IPS-20b (cell line): Measurements from ENCODE around the gene FBXW11.

Experiments used
- H3K27ac ChIP-seq: one replicate; pipeline ENCODE4 v1.5.1; 2013; ENCODE audit warnings: low read length
- H3K27me3 ChIP-seq: 2 replicates; pipeline ENCODE4 v1.6.1; 2013; ENCODE audit warnings: mild to moderate bottlenecking, low read length, inconsistent platforms; ENCODE audit not compliant: insufficient read depth
- H3K36me3 ChIP-seq: 2 replicates; pipeline ENCODE4 v1.6.1; 2013; ENCODE audit warnings: low read depth, mild to moderate bottlenecking, inconsistent platforms, low read length, moderate library complexity; ENCODE audit not compliant: insufficient read depth
- H3K4me1 ChIP-seq: 2 replicates; pipeline ENCODE4 v1.6.1; 2013; ENCODE audit warnings: mild to moderate bottlenecking, control low read depth, inconsistent platforms, low read length, moderate library complexity; ENCODE audit not compliant: insufficient read depth
- H3K4me3 ChIP-seq: 2 replicates; pipeline ENCODE4 v1.5.1; 2013; ENCODE audit warnings: mild to moderate bottlenecking, low read length, inconsistent platforms
- H3K9ac ChIP-seq: 2 replicates; pipeline ENCODE4 v1.6.1; 2013; ENCODE audit warnings: low read depth, mild to moderate bottlenecking, inconsistent platforms, low read length, moderate library complexity
- H3K9me3 ChIP-seq: 2 replicates; pipeline ENCODE4 v1.6.1; 2013; ENCODE audit warnings: mild to moderate bottlenecking, low read depth, low read length, inconsistent platforms; ENCODE audit not compliant: insufficient read depth

The FBXW11 gene

GRCh38 chr5:172006321-172007174 lies at the start of gene FBXW11:
Gene FBXW11, minus strand, starts transcription at chr5:172006638. Its CDS starts 136 bp downstream, at chr5:172006502.
- H3K27me3 ChIP-seq, result no peaks in the 10 kb centered on the region

GRCh38 chr5:172055996-172056395 lies 49.6 kb upstream of the FBXW11 start:
- H3K9me3 ChIP-seq, result no peaks in the 10 kb centered on the region
- H3K27ac ChIP-seq, result no peak overlapping the region
- no peaks in the 10 kb centered on the region for H3K4me1 ChIP-seq
- H3K36me3 ChIP-seq, result peaks cover 10% of the 10 kb centered on the region; the same call in 1 of the 2 replicates
- H3K4me3 ChIP-seq, result no peak overlapping the region
- no peaks in the 10 kb centered on the region for H3K27me3 ChIP-seq
- H3K9ac ChIP-seq, result no peak overlapping the region

More at GRCh38 chr5:172006321-172007174, at the start of gene FBXW11:
- Histone ChIP-seq H3K36me3 (no peaks in the 10 kb centered on the region), H3K9ac (peak within 1 kb of the TSS; percentile 88), H3K27ac (peak within 1 kb of the TSS; percentile 67), H3K4me3 (peak within 1 kb of the TSS; percentile 86), H3K4me1 (peaks cover 34% of the 10 kb centered on the region), H3K9me3 (no peaks in the 10 kb centered on the region)

- Histone ChIP-seq H3K9ac (no peak overlapping the region), H3K27me3 (no peaks in the 10 kb centered on the region), H3K27ac (no peak overlapping the region), H3K9me3 (no peaks in the 10 kb centered on the region), H3K4me3 (no peak overlapping the region), H3K36me3 (peaks cover 10% of the 10 kb centered on the region; the same call in 1 of the 2 replicates), H3K4me1 (no peaks in the 10 kb centered on the region)
Observed at GRCh38 chr5:172055421-172055820, 49.0 kb upstream of the FBXW11 start.

GRCh38 chr5:172054611-172055153 lies 48.2 kb upstream of the FBXW11 start:
- no peak overlapping the region for H3K9ac ChIP-seq
- no peak overlapping the region for H3K27ac ChIP-seq
- no peak overlapping the region for H3K4me3 ChIP-seq
- no peaks in the 10 kb centered on the region for H3K27me3 ChIP-seq
- no peaks in the 10 kb centered on the region for H3K4me1 ChIP-seq
- H3K9me3 ChIP-seq, result no peaks in the 10 kb centered on the region
- H3K36me3 ChIP-seq, result peaks cover 10% of the 10 kb centered on the region; the same call in 1 of the 2 replicates

- H3K4me3 ChIP-seq, result no peak overlapping the region
- no peak overlapping the region for H3K27ac ChIP-seq
- no peak overlapping the region for H3K9ac ChIP-seq
- H3K4me1 ChIP-seq, result peaks cover 10% of the 10 kb centered on the region; the same call in 1 of the 2 replicates
- no peaks in the 10 kb centered on the region for H3K9me3 ChIP-seq
- peaks cover 10% of the 10 kb centered on the region; the same call in 1 of the 2 replicates for H3K36me3 ChIP-seq
- no peaks in the 10 kb centered on the region for H3K27me3 ChIP-seq
Observed at GRCh38 chr5:172052450-172053236, 46.2 kb upstream of the FBXW11 start.

GRCh38 chr5:172051643-172052339 lies 45.4 kb upstream of the FBXW11 start:
- H3K4me3 ChIP-seq, result no peak overlapping the region
- no peak overlapping the region for H3K27ac ChIP-seq
- H3K4me1 ChIP-seq, result peaks cover 10% of the 10 kb centered on the region; the same call in 1 of the 2 replicates
- no peak overlapping the region for H3K9ac ChIP-seq
- peaks cover 10% of the 10 kb centered on the region; the same call in 1 of the 2 replicates for H3K36me3 ChIP-seq
- H3K27me3 ChIP-seq, result no peaks in the 10 kb centered on the region
- H3K9me3 ChIP-seq, result no peaks in the 10 kb centered on the region

- Histone ChIP-seq H3K4me1 (peaks cover 10% of the 10 kb centered on the region; the same call in 1 of the 2 replicates), H3K4me3 (no peak overlapping the region), H3K27ac (no peak overlapping the region), H3K9me3 (no peaks in the 10 kb centered on the region), H3K27me3 (no peaks in the 10 kb centered on the region), H3K36me3 (peaks cover 10% of the 10 kb centered on the region; the same call in 1 of the 2 replicates), H3K9ac (no peak overlapping the region)
Observed at GRCh38 chr5:172050080-172050479, 43.6 kb upstream of the FBXW11 start.

- H3K27ac ChIP-seq, result no peak overlapping the region
- H3K27me3 ChIP-seq, result no peaks in the 10 kb centered on the region
- no peaks in the 10 kb centered on the region for H3K9me3 ChIP-seq
- H3K36me3 ChIP-seq, result peaks cover 10% of the 10 kb centered on the region; the same call in 1 of the 2 replicates
- H3K9ac ChIP-seq, result no peak overlapping the region
- H3K4me3 ChIP-seq, result no peak overlapping the region
- H3K4me1 ChIP-seq, result peaks cover 10% of the 10 kb centered on the region; the same call in 1 of the 2 replicates
Observed at GRCh38 chr5:172049226-172049796, 42.9 kb upstream of the FBXW11 start.

- H3K27me3 ChIP-seq, result no peaks in the 10 kb centered on the region
- no peaks in the 10 kb centered on the region for H3K9me3 ChIP-seq
- H3K9ac ChIP-seq, result no peak overlapping the region
- H3K4me1 ChIP-seq, result peaks cover 10% of the 10 kb centered on the region; the same call in 1 of the 2 replicates
- H3K27ac ChIP-seq, result no peak overlapping the region
- H3K4me3 ChIP-seq, result no peak overlapping the region
- peaks cover 10% of the 10 kb centered on the region; the same call in 1 of the 2 replicates for H3K36me3 ChIP-seq
Observed at GRCh38 chr5:172048539-172049101, 42.2 kb upstream of the FBXW11 start.

GRCh38 chr5:172048170-172048422 lies 41.7 kb upstream of the FBXW11 start:
- peaks cover 10% of the 10 kb centered on the region; the same call in 1 of the 2 replicates for H3K36me3 ChIP-seq
- H3K9ac ChIP-seq, result no peak overlapping the region
- H3K27ac ChIP-seq, result no peak overlapping the region
- no peaks in the 10 kb centered on the region for H3K27me3 ChIP-seq
- no peaks in the 10 kb centered on the region for H3K9me3 ChIP-seq
- H3K4me1 ChIP-seq, result peaks cover 10% of the 10 kb centered on the region; the same call in 1 of the 2 replicates
- H3K4me3 ChIP-seq, result no peak overlapping the region
